OCI-LY3 (cell line): ENCODE measurements around the gene PLA2G4E.

Experiments used
- H2AFZ ChIP-seq: fragments of 200-600, 300-600 bp; shearing (Covaris generic); 2 replicates; pipeline ENCODE4 v1.6.0; 2014; ENCODE audit warnings: antibody characterized with exemption, low read depth, low read length
- H3K27ac ChIP-seq: fragments of 200-600, 300-600 bp; sonication (generic); 2 replicates; pipeline ENCODE4 v1.5.1; 2014; ENCODE audit warnings: mild to moderate bottlenecking, low read length, moderate library complexity, mixed read lengths
- H3K27me3 ChIP-seq: fragments of 200-600, 300-600 bp; sonication (generic); 2 replicates; pipeline ENCODE4 v1.6.1; 2014; ENCODE audit warnings: low read depth, low read length, mixed read lengths
- H3K36me3 ChIP-seq: fragments of 200-600, 300-600 bp; sonication (generic); replicated peaks from 2 replicates; pipeline ENCODE3; 2014; ENCODE audit warnings: low read depth, low read length, mixed read lengths
- H3K4me1 ChIP-seq: fragments of 300-600, 200-600 bp; sonication (generic); 2 replicates; pipeline ENCODE4 v1.6.1; 2014; ENCODE audit warnings: low read length, mixed read lengths
- H3K4me2 ChIP-seq: fragments of 200-600, 300-600 bp; sonication (generic); 2 replicates; pipeline ENCODE4 v1.6.1; 2014; ENCODE audit warnings: low read length, mixed read lengths
- H3K4me3 ChIP-seq: fragments of 300-600, 200-600 bp; sonication (generic); 2 replicates; pipeline ENCODE4 v1.5.1; 2014; ENCODE audit warnings: antibody characterized with exemption, mild to moderate bottlenecking, low read length, moderate library complexity
- H3K79me2 ChIP-seq: fragments of 300-600, 200-600 bp; shearing (Covaris generic); 2 replicates; pipeline ENCODE4 v1.6.1; 2014; ENCODE audit warnings: mild to moderate bottlenecking, low read length, mixed read lengths
- H3K9ac ChIP-seq: fragments of 300-600, 200-600 bp; shearing (Covaris generic); 2 replicates; pipeline ENCODE4 v1.6.0; 2014; ENCODE audit warnings: mild to moderate bottlenecking, low read length, moderate library complexity
- H3K9me3 ChIP-seq: fragments of 200-600, 300-600 bp; shearing (Covaris generic); 2 replicates; pipeline ENCODE4 v1.6.1; 2014; ENCODE audit warnings: low read length, mixed read lengths; ENCODE audit not compliant: insufficient read depth
- H4K20me1 ChIP-seq: fragments of 200-600, 300-600 bp; sonication (generic); 2 replicates; pipeline ENCODE4 v1.6.1; 2016; ENCODE audit warnings: low read length, mixed read lengths; ENCODE audit not compliant: insufficient read depth
- CTCF ChIP-seq: fragments of 200-600, 300-600 bp; sonication (generic); IDR thresholded peaks from 2 replicates; pipeline ENCODE4 v1.5.1; 2014; ENCODE audit warnings: antibody characterized with exemption, low read length, low read depth
- EZH2phosphoT487 ChIP-seq: fragments of 200-600 bp; shearing (Covaris generic); IDR thresholded peaks from 2 replicates; pipeline ENCODE4 v1.6.1; 2018; ENCODE audit warnings: antibody characterized with exemption, mixed run types, low read depth

PLA2G4E gene

GRCh38 chr15:41971089-41971894 is 49.5 kb downstream of the PLA2G4E start:
- H3K9me3 ChIP-seq, result no peaks in the 10 kb centered on the region
- peaks cover 7% of the 10 kb centered on the region for H3K36me3 ChIP-seq
- peaks cover 22% of the 10 kb centered on the region for H3K27me3 ChIP-seq
- peak overlapping the region; percentile 90 for H3K4me2 ChIP-seq
- H4K20me1 ChIP-seq, result no peaks in the 10 kb centered on the region
- peak overlapping the region; percentile 92 for H3K27ac ChIP-seq
- H2AFZ ChIP-seq, result 0 out of 2 replicates have a peak overlapping the region, but pooled peaks have one; percentile 7
- peaks cover 50% of the 10 kb centered on the region for H3K4me1 ChIP-seq
- TF ChIP-seq EZH2phosphoT487 (no peak), CTCF (no peak)
- H3K9ac ChIP-seq, result peak overlapping the region; percentile 90
- H3K79me2 ChIP-seq, result peaks cover 46% of the 10 kb centered on the region
- H3K4me3 ChIP-seq, result peak overlapping the region; percentile 94

- Histone ChIP-seq H3K9ac (peak overlapping the region; percentile 90), H4K20me1 (no peaks in the 10 kb centered on the region), H3K27ac (peak overlapping the region; percentile 92), H3K4me3 (peak overlapping the region; percentile 94), H2AFZ (no peak overlapping the region), H3K4me1 (peaks cover 52% of the 10 kb centered on the region), H3K9me3 (no peaks in the 10 kb centered on the region), H3K27me3 (peaks cover 17% of the 10 kb centered on the region), H3K4me2 (peak overlapping the region; percentile 90), H3K79me2 (peaks cover 51% of the 10 kb centered on the region), H3K36me3 (peaks cover 9% of the 10 kb centered on the region)
- TF ChIP-seq CTCF (no peak), EZH2phosphoT487 (no peak)
Observed at GRCh38 chr15:41970456-41970855, 50.4 kb downstream of the PLA2G4E start.

GRCh38 chr15:41969851-41970431 is 50.9 kb downstream of the PLA2G4E start:
- Histone ChIP-seq H3K27me3 (peaks cover 12% of the 10 kb centered on the region), H3K79me2 (peaks cover 54% of the 10 kb centered on the region), H2AFZ (no peak overlapping the region), H4K20me1 (no peaks in the 10 kb centered on the region), H3K36me3 (peaks cover 14% of the 10 kb centered on the region), H3K9ac (peak overlapping the region; percentile 90), H3K4me1 (peaks cover 52% of the 10 kb centered on the region), H3K27ac (peak overlapping the region; percentile 92), H3K9me3 (no peaks in the 10 kb centered on the region), H3K4me3 (peak overlapping the region; percentile 94), H3K4me2 (peak overlapping the region; percentile 90)
- no peak for TF ChIP-seq CTCF
- no peak for TF ChIP-seq EZH2phosphoT487

GRCh38 chr15:41968701-41969100 is 52.1 kb downstream of the PLA2G4E start:
- no peak overlapping the region for H2AFZ ChIP-seq
- no peaks in the 10 kb centered on the region for H3K27me3 ChIP-seq
- H3K9ac ChIP-seq, result peak overlapping the region; percentile 81; the same call in 1 of the 2 replicates
- peaks cover 52% of the 10 kb centered on the region for H3K4me1 ChIP-seq
- no peak for TF ChIP-seq CTCF
- no peak for TF ChIP-seq EZH2phosphoT487
- 0 out of 2 replicates have a peak overlapping the region, but pooled peaks have one; percentile 19 for H3K4me3 ChIP-seq
- peaks cover 56% of the 10 kb centered on the region for H3K79me2 ChIP-seq
- H3K27ac ChIP-seq, result peak overlapping the region; percentile 92
- H3K9me3 ChIP-seq, result no peaks in the 10 kb centered on the region
- H3K4me2 ChIP-seq, result peak overlapping the region; percentile 83
- peaks cover 15% of the 10 kb centered on the region for H3K36me3 ChIP-seq
- no peaks in the 10 kb centered on the region for H4K20me1 ChIP-seq
